Testis (tissue), 2 donors: ENCODE data around the gene OXNAD1.
"Not testable (repeated sequence)": the region's sequence is repeated elsewhere in the genome, so short reads cannot be mapped to it uniquely, and the experiment has no call there.

Experiments
- POLR2A ChIP-seq: fragments of 450-650 bp; IDR thresholded peaks from one replicate; pipeline ENCODE4 v1.6.1; 2017; ENCODE audit warnings: antibody characterized with exemption, mild to moderate bottlenecking, moderate library complexity
- TF ChIP-seq, protein P1 (sequence below), 3 experiments: fragments of 450-650 bp in 2 of 3; fragments of 200-600 bp in 1 of 3; sonication (generic) in 1 of 3; IDR thresholded peaks; one replicate each; pipeline ENCODE4 v1.5.1; 2016 to 2019; ENCODE audit warnings: antibody characterized with exemption in 3 of 3, mild to moderate bottlenecking in 2 of 3, moderate library complexity in 1 of 3

DNA sequence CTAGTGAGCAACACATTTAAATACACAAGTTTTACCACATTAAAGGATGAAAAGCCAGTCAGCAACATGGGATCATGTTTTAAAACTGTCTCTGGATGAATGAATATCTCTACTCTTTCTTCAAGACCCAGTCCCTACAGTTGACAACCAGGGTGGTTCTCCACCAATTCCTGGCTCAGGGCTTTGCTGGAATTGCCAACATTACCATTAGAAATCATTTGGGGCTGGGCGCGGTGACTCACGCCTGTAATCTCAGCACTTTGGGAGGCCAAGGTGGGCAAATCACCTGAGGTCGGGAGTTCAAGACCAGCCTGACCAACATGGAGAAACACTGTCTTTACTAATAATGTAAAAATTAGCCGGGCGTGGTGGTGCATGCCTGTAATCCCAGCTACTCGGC lies 45.5 kb downstream of the OXNAD1 start:
- TF ChIP-seq, protein P1, sequence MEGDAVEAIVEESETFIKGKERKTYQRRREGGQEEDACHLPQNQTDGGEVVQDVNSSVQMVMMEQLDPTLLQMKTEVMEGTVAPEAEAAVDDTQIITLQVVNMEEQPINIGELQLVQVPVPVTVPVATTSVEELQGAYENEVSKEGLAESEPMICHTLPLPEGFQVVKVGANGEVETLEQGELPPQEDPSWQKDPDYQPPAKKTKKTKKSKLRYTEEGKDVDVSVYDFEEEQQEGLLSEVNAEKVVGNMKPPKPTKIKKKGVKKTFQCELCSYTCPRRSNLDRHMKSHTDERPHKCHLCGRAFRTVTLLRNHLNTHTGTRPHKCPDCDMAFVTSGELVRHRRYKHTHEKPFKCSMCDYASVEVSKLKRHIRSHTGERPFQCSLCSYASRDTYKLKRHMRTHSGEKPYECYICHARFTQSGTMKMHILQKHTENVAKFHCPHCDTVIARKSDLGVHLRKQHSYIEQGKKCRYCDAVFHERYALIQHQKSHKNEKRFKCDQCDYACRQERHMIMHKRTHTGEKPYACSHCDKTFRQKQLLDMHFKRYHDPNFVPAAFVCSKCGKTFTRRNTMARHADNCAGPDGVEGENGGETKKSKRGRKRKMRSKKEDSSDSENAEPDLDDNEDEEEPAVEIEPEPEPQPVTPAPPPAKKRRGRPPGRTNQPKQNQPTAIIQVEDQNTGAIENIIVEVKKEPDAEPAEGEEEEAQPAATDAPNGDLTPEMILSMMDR (IDR thresholded peaks at IDR 0.05) = not testable (repeated sequence)
- TF ChIP-seq POLR2A = not testable (repeated sequence)
